Hepatocyte (in vitro differentiated cells): ENCODE measurements around the gene RNF144B.

Experiments
- CTCF ChIP-seq: fragments of 200-600 bp; sonication (generic); IDR thresholded peaks from 2 replicates; pipeline ENCODE4 v1.5.1; 2016; ENCODE audit warnings: antibody characterized with exemption, mild to moderate bottlenecking; ENCODE audit not compliant: poor library complexity
- EZH2 ChIP-seq: fragments of 200-600 bp; sonication (generic); IDR thresholded peaks from 2 replicates; pipeline ENCODE4 v1.6.1; 2016; ENCODE audit warnings: antibody characterized with exemption, mild to moderate bottlenecking, borderline replicate concordance

- TF ChIP-seq CTCF (no peak), EZH2 (no peak)
Measured at GRCh38 chr6:18493925-18494324, 106.8 kb downstream of the RNF144B start.
